Measurements from ENCODE around the gene PLCB3.

Gene PLCB3

GRCh38 chr11:64266339-64266738 lies 15.0 kb downstream of the PLCB3 start:
- no peak for DNase-seq (ENCODE audit: low spot score)

GRCh38 chr11:64267207-64267945 lies 16.0 kb downstream of the PLCB3 start:
- no peak for DNase-seq (ENCODE audit: low spot score)

DNA sequence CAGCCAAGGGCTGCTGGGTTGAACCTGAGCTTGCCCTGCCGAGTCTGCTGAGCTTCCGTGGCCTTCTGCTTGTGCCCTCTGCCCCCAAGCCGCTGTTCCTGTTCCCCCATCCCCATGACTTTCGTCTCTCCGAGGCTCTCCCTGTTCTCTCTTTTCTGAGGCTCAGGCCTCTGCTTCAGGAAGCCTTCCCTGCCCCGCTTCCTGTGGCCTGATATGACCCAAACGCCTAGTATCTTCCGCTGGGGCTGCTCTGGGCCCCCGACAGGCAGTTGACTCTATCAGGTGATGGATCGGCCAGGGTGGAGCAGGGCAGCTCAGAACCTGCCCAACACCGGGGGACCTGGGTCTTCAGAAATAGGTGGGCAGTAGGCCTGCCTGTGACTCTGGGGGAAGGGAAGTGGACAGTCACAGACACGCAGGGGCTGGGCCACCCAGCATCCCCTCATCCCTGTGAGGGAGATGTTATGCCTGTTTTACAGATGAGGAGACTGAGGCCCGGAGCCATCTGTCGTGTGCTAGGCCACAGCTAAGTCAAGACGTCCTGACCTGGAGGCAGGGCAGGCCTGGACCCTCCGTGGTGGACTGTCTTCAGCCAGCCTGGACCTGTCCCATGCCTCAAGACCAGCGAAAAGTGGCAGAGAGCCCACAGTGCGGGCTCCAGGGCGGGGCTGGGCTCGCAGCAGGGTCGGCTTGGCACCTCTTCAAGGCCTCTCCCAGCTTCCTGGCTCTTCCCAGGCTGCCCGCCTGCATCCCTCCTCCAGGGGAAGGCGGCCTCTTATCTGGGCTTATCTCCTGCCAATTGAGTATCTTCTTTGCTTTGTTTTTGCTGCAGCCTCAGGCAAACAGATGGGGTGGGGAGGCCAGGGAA lies 16.9 kb downstream of the PLCB3 start:
- DNase-seq (ENCODE audit: low spot score): no peak

DNA sequence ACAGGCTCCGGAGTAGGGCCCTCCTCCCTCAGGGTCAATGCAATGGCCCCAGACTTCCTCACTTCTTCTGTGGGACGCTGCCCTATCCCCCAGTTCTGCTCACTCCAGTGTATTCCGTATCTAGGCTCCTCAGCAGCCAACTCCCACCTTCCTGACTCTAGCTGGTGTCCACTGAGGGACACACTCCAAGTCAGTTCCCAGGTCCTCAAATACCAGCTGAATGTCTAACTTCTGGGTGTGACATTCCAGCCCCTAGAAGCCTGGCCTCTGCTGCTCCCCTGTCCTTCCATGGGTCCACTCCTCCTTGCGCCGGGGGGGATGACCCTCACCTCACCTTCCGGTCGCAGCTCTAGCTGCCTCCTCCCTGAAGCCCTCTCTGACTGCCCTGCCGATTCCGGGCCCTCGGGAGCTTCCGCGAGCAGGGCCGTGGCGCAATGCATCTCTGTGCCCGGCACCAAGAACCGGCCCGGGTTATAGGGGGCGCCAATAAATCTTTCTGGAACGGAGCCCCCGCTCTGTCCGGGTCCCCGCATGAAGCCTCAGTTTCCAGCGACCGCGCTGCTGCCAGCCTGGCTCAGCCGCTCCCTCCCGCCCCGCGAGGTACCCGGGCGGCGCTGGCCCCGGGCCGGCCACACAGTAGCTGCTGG lies 17.7 kb downstream of the PLCB3 start:
- DNase-seq (ENCODE audit: low spot score): no peak

GRCh38 chr11:64269540-64270220 lies 18.4 kb downstream of the PLCB3 start:
- DNase-seq (ENCODE audit: low spot score): peak; percentile 92

GRCh38 chr11:64275031-64275800 lies 23.9 kb downstream of the PLCB3 start:
- no peak for DNase-seq (ENCODE audit: low spot score)

- no peak for DNase-seq (ENCODE audit: low spot score)
Observed at GRCh38 chr11:64275841-64276240, 24.5 kb downstream of the PLCB3 start.

- no peak for DNase-seq (ENCODE audit: low spot score)
Observed at GRCh38 chr11:64276653-64277431, 25.5 kb downstream of the PLCB3 start.

DNA sequence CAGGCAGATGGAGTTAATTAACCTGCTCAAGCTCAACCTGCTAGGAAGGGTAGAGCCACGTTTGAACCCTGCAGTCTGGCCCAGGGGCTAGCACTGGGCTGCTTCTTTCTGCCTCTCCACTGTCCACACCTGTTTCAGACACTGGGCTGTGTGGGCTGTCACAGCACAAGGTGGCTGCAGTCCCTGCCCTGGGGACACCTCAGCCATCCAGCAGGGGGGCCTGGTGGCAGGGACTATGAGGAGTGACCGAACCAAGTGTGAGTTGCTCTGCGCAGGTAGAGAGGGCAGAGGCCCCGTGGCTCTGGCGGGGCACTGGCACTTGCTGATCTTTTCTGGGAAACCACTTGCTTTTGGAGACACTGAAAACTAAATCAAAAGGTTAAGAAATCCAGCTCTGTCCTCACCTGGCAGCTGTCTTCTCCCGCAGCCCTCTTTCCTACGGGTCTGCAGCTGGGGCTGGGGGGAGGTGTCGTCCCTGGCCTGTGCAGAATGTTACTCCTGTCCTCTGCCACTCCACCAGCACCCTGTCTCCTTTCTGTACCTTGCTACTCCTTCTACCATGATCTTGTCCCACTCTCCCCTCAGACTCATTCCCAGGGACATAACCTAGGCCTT lies 27.4 kb downstream of the PLCB3 start:
- no peak for DNase-seq (ENCODE audit: low spot score)

GRCh38 chr11:64281957-64282770 lies 30.8 kb downstream of the PLCB3 start:
- DNase-seq (ENCODE audit: low spot score): no peak

GRCh38 chr11:64283092-64283491 lies 31.8 kb downstream of the PLCB3 start:
- DNase-seq (ENCODE audit: low spot score): no peak

DNA sequence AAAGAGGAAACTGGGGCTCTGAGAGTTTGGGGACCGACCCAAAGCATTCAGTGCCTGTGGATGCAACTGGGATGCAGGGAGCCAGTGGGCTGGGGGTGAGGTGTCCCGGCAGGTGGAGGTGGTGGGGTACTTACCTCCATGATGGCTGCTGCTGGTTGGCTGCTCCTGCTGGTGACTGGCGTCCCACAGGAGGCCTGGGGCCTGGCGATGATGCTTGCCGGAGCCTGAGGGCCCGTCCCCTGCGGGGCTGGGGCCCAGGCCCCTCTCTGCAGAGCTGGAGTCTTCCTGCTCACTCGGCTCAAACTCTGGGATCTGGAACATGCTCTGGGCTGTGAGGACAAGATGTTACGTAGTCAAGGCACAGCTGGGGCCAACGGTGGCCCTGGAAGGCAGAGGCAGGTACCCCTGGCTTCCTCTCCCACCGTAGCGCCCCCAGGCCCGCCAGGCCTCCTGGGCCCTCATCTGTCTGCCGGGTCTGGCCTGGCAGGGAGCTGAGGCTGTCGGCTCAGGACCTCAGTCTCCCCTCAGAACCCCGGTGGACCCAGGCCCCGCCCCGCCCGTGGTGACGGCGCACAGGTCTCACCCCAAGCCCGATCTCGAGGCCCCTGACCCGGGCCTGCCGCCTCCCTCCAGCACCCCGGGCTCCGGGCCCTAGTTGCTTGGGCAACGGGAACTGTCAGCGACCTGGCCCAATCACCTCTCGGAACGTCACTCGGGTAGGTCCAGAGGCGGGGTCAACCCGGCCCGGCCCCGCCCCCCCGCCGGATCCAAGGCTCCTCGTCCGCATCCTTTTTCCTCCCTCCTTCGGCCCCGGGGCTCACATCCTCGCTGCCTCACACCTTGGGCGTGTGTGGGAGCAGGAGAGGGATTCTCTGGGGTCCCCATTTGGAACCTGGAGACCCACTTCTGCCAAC lies 33.0 kb downstream of the PLCB3 start, which contains the start of gene BAD:
Gene BAD (minus strand): TSS at position 618 of the 914 bp plus-strand sequence. CDS start 297 bp downstream, at position 321.
- DNase-seq (ENCODE audit: low spot score): peak; percentile 97

DNA sequence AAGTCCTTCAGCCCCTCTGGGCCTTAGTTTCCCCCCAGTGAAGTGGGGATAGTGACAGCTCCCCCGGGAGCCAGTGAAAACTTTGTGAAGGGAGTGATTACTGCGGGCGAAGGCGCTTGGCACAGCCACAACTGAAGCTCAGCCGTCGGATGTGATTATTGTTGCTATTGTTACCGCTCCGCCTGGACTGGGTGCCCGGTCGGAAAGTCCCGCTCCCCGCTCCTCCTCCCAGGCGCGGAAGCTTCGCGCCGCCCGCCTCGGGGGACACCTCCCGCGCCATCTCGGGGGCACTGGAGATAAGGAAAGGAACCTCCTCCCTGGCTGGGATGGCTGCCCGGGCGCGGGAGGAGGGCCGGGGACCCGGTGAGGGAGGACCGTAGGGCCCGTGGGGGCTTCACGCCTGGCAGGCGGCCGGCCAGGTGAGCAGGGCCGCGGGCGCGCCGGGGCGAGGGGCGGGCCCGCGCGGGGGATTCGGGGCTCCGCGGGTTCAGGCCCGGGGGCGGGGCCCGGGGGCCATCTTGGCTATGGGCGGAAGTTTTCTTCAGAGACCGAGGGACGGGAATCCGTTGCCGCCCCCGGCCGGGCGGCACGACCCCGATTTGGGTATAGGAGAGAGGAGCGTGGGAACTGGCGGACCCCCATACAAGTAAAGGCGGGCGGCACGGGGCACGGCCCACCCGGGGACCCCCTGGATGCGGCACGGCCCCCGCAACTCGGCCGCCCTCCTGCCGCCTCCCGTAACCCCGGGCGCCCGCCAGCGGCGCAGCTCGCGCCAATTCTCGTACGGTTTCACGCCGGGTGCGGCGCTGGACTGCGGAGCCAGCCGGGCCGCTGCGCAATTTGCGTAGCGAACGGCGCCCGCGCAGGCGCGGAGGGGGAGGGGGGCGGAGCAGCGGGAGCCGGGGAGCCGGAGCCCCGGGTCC lies 33.9 kb downstream of the PLCB3 start, which contains the start of gene GPR137:
Gene GPR137 (plus strand): TSS at position 887 of the 923 bp plus-strand sequence. CDS start 677 bp downstream, outside the sequence.
- DNase-seq (ENCODE audit: low spot score): peak; percentile 71

DNA sequence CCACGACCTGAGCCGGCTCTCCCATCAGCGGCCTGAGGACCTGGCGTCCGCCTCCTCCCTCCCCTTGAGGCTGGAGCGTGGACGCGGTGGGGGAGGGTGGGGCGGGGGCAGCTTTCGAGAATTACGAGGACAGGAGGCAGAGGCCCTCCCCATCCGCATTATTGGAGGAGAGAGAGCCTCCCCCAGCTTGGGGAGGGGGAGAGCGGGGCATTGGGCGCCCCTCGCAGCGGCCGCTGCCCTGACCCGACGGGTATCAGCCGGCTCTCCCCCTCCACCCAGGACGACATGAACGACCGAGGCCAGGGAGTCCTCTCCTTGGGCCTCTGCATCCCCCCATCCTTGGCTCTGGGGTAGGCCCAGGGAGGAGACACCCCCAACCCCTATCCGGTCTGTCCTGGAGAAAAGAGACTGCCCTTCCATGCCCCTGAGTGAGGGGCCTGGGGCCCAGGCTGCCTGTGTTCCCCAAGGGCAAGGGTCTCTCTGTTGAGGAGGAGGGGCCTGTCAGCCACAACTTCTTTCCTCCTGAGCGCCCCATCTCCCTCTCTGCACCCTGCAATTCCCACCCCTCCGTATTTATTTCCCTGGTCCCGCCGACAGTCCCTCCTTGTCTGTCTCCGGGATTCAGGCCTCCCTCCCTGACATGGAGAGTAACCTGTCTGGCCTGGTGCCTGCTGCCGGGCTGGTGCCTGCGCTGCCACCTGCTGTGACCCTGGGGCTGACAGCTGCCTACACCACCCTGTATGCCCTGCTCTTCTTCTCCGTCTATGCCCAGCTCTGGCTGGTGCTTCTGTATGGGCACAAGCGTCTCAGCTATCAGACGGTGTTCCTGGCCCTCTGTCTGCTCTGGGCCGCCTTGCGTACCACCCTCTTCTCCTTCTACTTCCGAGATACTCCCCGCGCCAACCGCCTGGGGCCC lies 34.8 kb downstream of the PLCB3 start:
- DNase-seq (ENCODE audit: low spot score): no peak

DNA sequence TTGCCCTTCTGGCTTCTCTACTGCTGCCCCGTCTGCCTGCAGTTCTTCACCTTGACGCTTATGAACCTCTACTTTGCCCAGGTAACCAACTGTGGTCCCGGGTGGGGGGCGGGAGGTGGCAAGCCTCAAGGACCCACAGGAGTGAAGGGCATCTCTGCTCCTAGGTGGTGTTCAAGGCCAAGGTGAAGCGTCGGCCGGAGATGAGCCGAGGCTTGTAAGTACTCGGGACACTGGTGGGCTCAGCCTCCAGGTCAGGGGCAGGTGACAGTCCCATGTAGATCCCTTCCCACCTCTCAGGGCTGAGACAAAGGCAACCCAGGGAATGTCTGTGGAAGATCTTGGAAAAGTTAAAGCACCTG lies 35.5 kb downstream of the PLCB3 start:
- DNase-seq (ENCODE audit: low spot score): no peak
